HL-60 (cell line): ENCODE data around the gene DDX52.
"Not testable (repeated sequence)": the region's sequence is repeated elsewhere in the genome, so short reads cannot be mapped to it uniquely, and the experiment has no call there.

Experiments
- GABPA ChIP-seq: IDR thresholded peaks from 2 replicates; pipeline ENCODE4 v1.6.1; 2012; ENCODE audit warnings: low read depth
- POLR2AphosphoS5 ChIP-seq: IDR thresholded peaks from 2 replicates; pipeline ENCODE4 v1.6.1; 2012; ENCODE audit warnings: low read depth
- TF ChIP-seq, protein P1 (sequence below): IDR thresholded peaks from one replicate; pipeline ENCODE4 v1.5.1; 2011; ENCODE audit warnings: low read length, control low read depth, inconsistent platforms; ENCODE audit not compliant: insufficient read depth
- TF ChIP-seq, protein P2 (sequence below): IDR thresholded peaks from 2 replicates; pipeline ENCODE4 v1.6.1; 2012; ENCODE audit warnings: low read depth; ENCODE audit not compliant: insufficient replicate concordance

DNA sequence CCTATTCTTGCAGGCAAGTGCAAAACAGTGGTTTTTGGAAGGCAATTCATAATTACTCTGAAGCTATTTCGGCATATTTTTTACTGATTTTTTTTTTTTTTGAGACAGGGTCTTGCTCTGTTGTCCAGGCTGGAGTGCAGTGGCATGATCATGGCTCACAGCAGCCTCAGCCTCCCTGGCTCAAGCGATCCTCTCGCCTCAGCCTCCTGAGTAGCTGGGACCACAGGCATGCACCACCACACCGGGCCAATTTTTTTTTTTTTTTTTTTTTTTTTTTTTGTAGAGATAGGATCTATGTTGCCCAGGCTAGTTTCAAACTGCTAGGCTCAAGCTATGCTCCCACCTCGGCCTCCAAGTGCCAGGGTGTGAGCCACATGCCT, 33.2 kb downstream of the DDX52 start:
- TF ChIP-seq, protein P1, sequence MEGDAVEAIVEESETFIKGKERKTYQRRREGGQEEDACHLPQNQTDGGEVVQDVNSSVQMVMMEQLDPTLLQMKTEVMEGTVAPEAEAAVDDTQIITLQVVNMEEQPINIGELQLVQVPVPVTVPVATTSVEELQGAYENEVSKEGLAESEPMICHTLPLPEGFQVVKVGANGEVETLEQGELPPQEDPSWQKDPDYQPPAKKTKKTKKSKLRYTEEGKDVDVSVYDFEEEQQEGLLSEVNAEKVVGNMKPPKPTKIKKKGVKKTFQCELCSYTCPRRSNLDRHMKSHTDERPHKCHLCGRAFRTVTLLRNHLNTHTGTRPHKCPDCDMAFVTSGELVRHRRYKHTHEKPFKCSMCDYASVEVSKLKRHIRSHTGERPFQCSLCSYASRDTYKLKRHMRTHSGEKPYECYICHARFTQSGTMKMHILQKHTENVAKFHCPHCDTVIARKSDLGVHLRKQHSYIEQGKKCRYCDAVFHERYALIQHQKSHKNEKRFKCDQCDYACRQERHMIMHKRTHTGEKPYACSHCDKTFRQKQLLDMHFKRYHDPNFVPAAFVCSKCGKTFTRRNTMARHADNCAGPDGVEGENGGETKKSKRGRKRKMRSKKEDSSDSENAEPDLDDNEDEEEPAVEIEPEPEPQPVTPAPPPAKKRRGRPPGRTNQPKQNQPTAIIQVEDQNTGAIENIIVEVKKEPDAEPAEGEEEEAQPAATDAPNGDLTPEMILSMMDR: not testable (repeated sequence)
- TF ChIP-seq, protein P2, sequence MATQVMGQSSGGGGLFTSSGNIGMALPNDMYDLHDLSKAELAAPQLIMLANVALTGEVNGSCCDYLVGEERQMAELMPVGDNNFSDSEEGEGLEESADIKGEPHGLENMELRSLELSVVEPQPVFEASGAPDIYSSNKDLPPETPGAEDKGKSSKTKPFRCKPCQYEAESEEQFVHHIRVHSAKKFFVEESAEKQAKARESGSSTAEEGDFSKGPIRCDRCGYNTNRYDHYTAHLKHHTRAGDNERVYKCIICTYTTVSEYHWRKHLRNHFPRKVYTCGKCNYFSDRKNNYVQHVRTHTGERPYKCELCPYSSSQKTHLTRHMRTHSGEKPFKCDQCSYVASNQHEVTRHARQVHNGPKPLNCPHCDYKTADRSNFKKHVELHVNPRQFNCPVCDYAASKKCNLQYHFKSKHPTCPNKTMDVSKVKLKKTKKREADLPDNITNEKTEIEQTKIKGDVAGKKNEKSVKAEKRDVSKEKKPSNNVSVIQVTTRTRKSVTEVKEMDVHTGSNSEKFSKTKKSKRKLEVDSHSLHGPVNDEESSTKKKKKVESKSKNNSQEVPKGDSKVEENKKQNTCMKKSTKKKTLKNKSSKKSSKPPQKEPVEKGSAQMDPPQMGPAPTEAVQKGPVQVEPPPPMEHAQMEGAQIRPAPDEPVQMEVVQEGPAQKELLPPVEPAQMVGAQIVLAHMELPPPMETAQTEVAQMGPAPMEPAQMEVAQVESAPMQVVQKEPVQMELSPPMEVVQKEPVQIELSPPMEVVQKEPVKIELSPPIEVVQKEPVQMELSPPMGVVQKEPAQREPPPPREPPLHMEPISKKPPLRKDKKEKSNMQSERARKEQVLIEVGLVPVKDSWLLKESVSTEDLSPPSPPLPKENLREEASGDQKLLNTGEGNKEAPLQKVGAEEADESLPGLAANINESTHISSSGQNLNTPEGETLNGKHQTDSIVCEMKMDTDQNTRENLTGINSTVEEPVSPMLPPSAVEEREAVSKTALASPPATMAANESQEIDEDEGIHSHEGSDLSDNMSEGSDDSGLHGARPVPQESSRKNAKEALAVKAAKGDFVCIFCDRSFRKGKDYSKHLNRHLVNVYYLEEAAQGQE: not testable (repeated sequence)
- not testable (repeated sequence) for TF ChIP-seq POLR2AphosphoS5, GABPA
